Right atrium auricular region (tissue), 2 donors: ENCODE measurements around the gene PSORS1C2. TPM values are rescaled to one million over a fixed set of nuclear protein-coding genes. Genes with fewer than 3 reads are reported as not detected.

Experiments used
- DNase-seq: peaks from one replicate; pipeline ENCODE4 v3.0.0-alpha.2; 2019; ENCODE audit warnings: low spot score
- H3K27ac ChIP-seq, 2 donors: fragments of 200-600 bp; sonication (generic); 1 replicate in 1 of 2; 2 replicates in 1 of 2; pipeline ENCODE4 v1.5.1; 2016 to 2019
- H3K27me3 ChIP-seq, 2 donors: fragments of 200-600 bp; sonication (generic); one replicate each; pipeline versions ENCODE4 v1.5.1 to v1.6.0; 2017 to 2019
- H3K36me3 ChIP-seq: fragments of 200-600 bp; sonication (generic); one replicate; pipeline ENCODE4 v1.5.1; 2016
- H3K4me1 ChIP-seq, 2 donors: fragments of 200-600 bp; sonication (generic); one replicate each; pipeline versions ENCODE4 v1.5.1 to v1.6.0; 2017 to 2019
- H3K4me3 ChIP-seq, 2 donors: fragments of 200-600 bp; sonication (generic); 1 replicate in 1 of 2; 2 replicates in 1 of 2; pipeline ENCODE4 v1.5.1; 2017 to 2019; ENCODE audit warnings: mild to moderate bottlenecking in 1 of 2, moderate library complexity in 1 of 2
- H3K9me3 ChIP-seq, 2 donors: fragments of 200-600 bp; sonication (generic); one replicate each; pipeline ENCODE4 v1.5.1; 2019
- total RNA-seq, 2 donors: library from RNA; depleted of rRNA; stranded (reverse); fragments of >200 nt; gene quantifications; one replicate each; pipeline ENCODE4 v1.1.0, GENCODE V29; 2016
- TF ChIP-seq, protein P1 (sequence below), 2 donors: fragments of 200-600 bp; sonication (generic); IDR thresholded peaks; one replicate each; pipeline ENCODE4 v1.5.1; 2019; ENCODE audit warnings: antibody characterized with exemption in 2 of 2

Gene PSORS1C2
- total RNA-seq, 2 donors from 2014 or later: not detected

- H3K4me3 ChIP-seq: no peak overlapping the region
- no peak overlapping the region for H3K27ac ChIP-seq
- H3K27me3 ChIP-seq: no peaks in the 10 kb centered on the region
- TF ChIP-seq, protein P1, sequence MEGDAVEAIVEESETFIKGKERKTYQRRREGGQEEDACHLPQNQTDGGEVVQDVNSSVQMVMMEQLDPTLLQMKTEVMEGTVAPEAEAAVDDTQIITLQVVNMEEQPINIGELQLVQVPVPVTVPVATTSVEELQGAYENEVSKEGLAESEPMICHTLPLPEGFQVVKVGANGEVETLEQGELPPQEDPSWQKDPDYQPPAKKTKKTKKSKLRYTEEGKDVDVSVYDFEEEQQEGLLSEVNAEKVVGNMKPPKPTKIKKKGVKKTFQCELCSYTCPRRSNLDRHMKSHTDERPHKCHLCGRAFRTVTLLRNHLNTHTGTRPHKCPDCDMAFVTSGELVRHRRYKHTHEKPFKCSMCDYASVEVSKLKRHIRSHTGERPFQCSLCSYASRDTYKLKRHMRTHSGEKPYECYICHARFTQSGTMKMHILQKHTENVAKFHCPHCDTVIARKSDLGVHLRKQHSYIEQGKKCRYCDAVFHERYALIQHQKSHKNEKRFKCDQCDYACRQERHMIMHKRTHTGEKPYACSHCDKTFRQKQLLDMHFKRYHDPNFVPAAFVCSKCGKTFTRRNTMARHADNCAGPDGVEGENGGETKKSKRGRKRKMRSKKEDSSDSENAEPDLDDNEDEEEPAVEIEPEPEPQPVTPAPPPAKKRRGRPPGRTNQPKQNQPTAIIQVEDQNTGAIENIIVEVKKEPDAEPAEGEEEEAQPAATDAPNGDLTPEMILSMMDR (IDR thresholded peaks at IDR 0.05): no peak
- peaks cover 0 to 12% of the 10 kb centered on the region in 2 donors for H3K4me1 ChIP-seq
- DNase-seq: no peak
- no peaks in the 10 kb centered on the region for H3K36me3 ChIP-seq
- H3K9me3 ChIP-seq: no peaks in the 10 kb centered on the region
These were observed 23.7 kb upstream of the PSORS1C2 start for GRCh38 chr6:31162463-31163165.

DNA sequence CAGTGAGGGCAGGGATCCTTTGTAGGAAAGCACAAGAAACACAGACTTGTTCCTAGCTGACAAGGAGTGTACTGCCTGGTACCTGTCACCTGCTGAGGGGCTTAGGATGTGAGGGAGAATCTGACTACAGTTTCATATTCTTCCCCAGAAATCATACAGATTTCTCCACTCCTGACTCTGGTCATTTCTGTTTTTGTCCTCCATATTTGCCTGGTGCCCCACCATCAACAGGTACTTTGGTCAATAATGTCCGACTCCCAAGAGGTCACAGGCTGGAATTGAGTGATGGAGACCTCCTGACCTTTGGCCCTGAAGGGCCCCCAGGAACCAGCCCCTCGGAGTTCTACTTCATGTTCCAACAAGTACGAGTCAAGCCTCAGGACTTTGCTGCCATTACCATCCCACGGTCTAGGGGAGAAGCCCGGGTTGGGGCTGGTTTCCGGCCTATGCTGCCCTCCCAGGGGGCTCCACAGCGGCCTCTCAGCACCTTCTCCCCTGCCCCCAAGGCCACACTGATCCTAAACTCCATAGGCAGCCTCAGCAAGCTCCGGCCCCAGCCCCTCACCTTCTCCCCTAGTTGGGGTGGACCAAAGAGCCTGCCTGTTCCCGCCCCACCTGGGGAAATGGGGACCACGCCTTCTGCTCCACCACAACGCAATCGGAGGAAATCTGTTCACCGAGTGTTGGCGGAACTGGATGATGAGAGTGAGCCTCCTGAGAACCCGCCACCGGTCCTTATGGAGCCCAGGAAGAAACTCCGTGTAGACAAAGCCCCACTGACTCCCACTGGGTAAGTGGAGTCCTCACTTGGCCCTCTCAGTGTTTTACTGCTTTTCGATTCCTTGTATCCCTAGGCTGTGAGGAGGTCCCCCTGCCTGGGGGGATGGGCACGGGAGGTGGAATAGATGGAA is 22.6 kb upstream of the PSORS1C2 start:
- no peaks in the 10 kb centered on the region for H3K36me3 ChIP-seq
- no peak for DNase-seq
- TF ChIP-seq, protein P1 (IDR thresholded peaks at IDR 0.05): no peak
- no peaks in the 10 kb centered on the region for H3K9me3 ChIP-seq
- no peaks in the 10 kb centered on the region for H3K27me3 ChIP-seq
- peaks cover 0 to 20% of the 10 kb centered on the region in 2 donors for H3K4me1 ChIP-seq
- no peak overlapping the region for H3K27ac ChIP-seq
- no peak overlapping the region for H3K4me3 ChIP-seq

DNA sequence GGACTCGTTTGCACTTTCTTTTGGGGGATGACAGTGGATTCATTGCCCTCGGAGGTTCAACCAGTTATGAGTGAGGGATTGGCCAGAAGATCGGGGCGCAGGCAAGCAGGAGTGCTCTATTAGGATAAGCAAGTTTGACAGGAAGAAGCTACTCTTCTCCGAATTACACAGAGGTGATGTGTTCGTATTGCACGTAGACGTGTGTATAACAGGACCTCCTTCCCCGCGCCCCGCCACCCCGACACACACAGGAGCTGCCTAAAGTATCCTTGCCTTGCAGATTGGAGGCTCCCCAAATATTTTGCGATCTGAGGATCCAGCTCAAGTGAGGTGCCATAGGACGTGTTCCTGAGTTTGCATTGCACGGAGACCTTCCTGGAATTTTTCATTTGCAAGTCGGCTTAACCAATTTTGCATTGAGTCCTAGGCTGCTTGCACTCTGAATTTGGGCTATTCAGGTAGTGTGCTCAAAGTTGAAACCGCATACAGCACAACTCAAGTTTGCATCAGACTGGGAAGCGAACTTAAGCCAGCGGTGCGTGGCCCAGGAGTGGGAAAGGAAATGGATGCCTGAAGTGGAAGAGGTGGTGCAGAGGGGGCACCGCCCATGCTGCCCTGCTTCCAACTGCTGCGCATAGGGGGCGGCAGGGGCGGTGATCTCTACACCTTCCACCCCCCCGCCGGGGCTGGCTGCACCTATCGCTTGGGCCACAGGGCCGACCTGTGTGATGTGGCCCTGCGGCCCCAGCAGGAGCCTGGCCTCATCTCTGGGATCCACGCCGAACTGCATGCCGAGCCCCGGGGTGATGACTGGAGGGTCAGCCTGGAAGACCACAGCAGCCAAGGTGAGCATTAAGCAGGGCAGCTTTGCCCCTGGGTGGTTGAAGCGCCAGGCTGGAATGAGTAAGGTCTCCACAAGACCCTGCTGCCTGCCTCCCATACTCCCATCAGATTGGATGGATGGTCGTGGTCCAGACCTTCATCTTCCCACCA is 20.3 kb upstream of the PSORS1C2 start:
- TF ChIP-seq, protein P1 (IDR thresholded peaks at IDR 0.05): no peak
- no peaks in the 10 kb centered on the region for H3K9me3 ChIP-seq
- peaks cover 0 to 20% of the 10 kb centered on the region in 2 donors for H3K4me1 ChIP-seq
- no peaks in the 10 kb centered on the region for H3K27me3 ChIP-seq
- H3K27ac ChIP-seq: peak overlapping the region in 1 of 2 donors; percentile 51
- H3K4me3 ChIP-seq: peak overlapping the region; percentile 52 to 72
- peaks cover 5% of the 10 kb centered on the region for H3K36me3 ChIP-seq
- no peak for DNase-seq

DNA sequence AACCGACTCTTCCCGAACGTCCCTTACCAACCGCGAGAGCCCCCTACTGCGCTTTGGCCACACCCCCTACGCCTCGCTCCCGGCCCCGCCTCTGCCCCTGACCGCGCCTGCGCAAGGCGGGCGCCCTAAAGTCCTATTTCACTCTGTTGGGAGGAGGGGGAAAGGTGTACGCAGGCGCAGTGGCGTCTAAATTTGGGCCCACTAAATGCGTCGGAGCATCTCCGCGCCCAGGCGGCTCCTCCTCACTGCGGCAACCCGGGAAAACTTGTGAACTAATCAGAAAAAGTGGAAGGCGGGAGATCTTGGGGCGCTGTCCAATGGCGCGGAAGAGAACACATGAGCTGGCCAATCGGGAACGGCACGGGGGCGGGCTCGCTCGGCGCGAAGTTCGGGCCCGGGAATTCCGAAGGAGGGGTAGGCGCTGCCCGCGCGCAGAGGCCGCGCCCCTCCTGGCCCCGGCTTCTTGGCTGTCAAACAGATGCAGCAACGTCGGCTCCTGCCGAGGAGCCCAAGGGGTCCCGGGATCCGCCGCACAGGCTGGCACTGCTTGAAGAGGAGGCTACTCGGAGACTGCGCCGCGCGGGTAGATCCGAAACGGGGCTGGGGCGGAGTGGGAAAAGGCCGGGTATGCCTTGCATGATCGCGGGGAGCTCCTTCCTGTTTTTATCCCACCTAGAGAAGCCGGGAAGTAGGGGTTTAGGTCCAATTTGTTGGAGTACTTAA is 19.4 kb upstream of the PSORS1C2 start, which contains the start of gene TCF19:
Gene TCF19 (plus strand): TSS at position 450 of the 723 bp plus-strand sequence. CDS start 881 bp downstream, outside the sequence.
- Histone ChIP-seq H3K36me3 (peaks cover 13% of the 10 kb centered on the region), H3K27ac (peak within 1 kb of the TSS; percentile 58 to 80), H3K9me3 (no peaks in the 10 kb centered on the region), H3K4me3 (peak within 1 kb of the TSS; percentile 52 to 72), H3K27me3 (no peaks in the 10 kb centered on the region), H3K4me1 (peaks cover 0 to 20% of the 10 kb centered on the region in 2 donors)
- DNase-seq: peak; percentile 99
- TF ChIP-seq, protein P1 (IDR thresholded peaks at IDR 0.05): peak in 1 of 2 donors; percentile 15
